HG03097 (cell line): ENCODE results near the gene FUT7.

ENCODE experiments used
- ATAC-seq: cut with Tn5 transposase; IDR thresholded peaks from one replicate; pipeline ENCODE4 v1.9.1; 2021; ENCODE audit not compliant: unreplicated experiment, low FRiP score

Gene FUT7

DNA sequence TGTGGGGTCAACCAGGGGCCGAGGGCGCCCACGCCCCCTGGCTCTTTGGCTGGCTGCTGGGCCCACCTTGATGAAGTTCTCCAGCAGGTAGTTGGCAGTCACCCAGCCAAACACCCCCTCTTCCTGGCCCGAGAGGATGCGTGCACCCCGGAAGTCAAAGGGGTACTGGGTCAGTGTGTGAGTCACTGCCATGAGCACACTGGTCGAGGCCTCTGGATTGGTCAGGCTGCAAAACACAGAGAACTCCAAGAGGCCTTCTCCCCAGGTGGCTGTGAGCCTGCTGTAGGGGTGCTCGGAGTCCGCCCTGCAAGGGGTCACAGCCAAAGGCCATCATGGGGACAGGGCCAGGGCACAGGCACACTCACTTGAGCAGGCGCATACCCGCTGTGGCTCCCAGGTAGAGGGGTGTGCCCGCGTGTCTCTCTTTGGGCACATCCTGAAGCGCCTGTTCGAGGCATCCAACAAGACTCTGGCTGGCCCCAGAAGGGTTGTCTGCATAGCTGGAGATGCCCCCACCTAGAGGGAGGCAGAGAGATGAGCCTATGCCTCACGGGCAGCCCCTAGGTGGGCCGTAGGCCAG is 19.3 kb upstream of the FUT7 start:
- ATAC-seq: no peak

DNA sequence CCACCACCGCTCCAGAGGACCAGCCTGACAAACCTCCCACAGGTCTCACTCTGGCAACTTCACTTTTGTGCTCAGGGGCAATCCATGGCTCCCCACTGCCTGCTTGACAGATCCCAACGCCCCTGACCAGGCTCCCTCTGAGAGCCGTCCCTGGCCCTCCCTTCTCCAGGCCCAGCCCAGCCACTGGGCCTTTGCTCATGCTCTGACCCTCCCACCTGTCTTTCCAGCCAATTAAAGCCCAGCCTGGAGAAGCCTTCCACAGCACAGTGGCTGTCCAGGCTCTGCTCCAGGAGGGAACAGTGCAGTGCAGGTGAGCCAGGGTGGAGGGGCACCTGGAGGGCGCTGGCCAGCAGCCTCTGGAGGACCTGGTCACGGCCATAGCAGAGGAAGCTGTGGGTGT is 18.7 kb upstream of the FUT7 start:
- no peak for ATAC-seq

DNA sequence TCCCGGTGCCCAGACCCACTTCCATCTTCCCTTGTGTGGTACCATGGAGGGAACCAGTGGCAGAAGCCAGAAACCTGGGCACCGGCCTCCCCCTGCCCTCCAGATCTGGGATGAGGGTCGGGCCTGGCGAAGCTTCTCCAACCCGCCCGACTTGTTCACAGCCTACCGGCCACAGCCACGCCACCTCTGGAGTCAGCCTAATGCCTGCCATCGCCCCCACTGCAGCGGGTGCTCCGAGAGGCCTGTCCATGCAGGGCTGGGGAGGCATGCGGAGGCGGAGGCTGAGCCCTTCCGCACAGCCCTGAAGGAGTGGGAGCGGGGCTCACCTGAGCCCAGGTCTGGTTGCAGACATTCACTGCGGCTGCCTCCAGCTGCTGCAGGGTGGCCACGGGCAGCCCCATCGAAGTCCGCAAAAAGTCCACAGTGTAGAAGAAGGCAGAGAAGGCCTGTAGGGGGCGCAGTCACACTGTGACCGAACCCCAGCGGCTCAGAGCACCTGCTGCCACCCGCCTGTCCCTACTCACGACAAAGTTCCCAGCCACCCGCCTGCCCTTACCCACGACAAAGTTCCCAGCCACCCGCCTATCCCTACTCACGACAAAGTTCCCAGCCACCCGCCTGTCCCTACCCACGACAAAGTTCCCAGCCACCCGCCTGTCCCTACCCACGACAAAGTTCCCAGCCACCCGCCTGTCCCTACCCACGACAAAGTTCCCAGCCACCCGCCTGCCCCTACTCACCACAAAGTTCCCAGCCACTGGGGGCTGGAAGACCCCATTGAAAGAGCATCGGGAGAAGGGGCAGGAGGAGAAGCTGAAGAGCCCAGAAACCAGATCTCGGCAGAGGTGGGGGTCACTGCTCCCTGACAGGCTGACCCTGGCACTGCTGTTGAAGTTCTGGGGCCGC is 17.9 kb upstream of the FUT7 start:
- no peak for ATAC-seq

DNA sequence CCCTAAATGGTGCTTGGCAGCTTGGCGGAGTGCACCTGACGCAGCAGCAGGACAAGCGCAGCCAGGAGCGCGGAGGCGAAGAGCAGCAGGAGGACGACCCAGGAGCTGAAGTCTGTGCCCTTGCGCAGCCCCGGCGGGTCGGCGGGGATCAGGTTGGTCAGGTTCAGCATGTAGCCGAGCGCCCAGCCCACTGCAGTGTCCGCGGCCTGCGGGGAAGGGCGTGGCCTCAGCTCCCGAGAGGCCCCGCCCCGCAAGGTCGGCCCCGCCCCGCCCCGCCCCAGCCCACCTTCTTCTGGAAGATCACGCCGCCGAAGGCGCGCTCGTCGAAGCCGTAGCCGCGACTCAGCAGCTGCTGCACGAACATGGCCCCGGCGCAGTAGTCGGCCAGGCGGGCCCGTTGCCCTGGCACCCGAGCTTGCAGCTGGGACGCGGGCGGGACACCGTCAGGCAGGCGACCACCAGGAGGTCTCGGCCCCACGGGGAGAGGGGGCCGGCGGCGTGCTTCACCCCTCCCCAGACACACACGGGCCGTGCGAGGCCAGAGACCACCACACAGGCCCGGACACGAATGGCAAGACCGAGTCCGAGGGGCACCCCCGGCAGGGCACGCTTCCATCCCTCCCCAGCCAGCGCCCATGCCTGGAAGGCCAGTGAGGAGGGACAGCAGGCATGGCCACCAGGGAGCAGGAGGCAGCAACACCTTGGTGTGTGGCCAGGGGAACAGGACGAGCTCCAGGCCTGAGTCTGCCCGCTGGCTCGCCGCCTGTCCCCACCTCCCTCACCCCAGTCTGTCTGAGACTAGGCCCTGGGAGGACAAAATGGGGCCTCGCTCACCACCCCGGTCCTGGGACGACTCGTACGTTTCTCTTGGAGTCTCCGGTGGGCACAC is 17.0 kb upstream of the FUT7 start:
- ATAC-seq: no peak

DNA sequence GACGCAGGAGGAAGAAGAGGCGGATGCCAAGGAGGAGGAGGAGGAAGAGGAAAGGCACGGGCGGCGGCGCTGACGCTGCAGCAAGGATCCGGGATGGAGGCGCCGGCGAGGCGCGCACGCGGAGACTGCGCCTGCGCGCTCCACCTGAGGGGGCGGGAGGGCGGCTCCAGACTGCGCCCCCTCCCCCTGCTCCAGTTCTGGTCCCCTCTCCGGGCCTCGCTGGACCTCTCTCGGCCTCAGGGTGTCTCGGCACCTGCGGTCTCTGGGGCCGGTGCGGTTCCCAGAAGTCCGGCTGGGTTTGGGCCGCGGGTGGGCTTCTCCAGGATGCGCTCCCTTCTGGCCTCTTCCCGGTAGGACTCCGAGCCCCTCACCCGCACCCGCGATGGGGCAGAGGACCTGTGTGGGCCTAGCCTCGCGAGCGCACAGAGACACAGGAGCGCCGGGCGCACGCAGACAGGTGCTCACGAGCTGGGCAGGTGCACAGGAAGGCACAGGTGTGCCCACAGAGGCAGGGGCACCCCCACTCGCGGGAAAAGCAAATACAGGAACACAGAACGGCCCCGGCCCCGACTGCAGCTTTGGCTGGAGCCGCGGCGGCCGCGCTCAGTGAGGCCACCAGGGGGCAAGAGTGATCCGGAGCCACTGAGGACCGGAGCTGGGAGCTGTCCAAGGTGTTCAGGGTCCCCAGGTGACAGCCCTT is 14.3 kb upstream of the FUT7 start, which contains the start of gene NPDC1:
Gene NPDC1 (minus strand): TSS at position 90 of the 700 bp plus-strand sequence. CDS start 188 bp downstream, outside the sequence.
- ATAC-seq: no peak

DNA sequence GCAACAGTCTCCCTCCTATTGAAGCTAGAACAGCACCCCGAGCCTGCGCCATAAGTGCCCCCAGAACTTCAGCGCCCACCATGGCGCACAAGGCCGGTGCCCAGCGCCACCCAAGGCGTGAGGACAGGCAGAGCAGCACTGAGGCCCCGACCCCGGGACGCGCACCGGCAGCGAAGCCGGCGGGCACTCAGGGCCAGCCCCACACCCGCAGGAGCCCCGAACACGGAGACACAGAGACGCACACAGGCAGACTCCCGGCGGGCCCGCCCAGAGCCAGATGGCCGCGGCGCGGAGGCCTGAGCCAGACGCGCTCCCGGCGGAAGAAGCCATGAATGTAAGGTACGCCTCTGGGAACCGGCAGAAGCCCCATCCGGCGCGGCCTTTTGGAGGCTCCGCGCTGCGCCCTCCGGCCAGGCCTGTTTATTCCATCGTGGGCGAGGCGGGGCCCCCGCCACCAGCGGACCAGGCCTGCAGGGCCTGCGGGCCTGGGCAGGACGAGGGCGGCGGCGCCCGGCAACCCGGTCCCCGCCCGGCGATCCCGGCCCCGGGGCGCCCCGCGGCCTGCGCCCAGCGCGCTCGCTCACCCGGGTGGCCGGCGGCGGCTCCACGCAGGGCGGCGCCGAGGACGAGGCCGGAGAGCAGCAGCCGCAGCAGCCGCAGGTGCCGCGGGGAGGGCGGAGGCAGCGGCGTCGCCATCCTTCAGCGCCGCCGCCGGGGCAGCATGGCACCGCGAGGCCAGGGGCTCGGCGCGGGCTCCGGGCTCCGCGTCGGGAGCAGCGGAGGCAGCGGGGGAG is 13.6 kb upstream of the FUT7 start:
- no peak for ATAC-seq

DNA sequence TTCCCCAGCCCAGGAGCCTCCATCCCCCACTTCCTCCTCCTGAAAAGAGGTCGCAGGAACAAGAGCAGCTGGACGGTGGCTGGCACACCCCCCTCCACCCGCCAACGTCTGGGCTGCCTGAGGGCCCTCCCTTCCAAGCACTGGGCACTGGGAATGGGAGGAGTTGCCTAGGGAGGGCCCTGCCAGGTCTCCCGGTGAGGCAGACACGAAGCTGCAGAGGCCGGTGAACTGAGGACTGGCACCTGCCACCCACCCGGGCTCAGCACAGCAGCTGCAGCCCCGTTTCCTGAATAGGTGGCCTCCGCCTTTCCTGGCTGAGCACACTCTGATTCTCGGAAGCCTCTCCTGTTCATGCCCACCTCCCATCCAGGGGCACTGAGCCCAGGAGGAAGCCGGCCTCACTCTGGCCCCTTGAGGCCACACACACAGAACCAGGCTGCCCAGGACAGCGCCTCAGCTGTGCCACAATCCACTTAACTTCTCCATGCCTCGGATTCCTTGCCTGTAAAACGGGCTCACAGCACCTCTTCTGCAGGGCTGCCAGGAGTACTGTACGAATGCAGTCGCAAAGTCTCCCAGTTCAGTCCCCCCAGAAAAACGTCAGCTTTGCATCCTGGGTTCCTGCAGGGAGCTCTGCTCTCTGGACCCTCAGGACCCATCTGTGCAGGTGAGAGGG is 12.8 kb upstream of the FUT7 start:
- no peak for ATAC-seq

DNA sequence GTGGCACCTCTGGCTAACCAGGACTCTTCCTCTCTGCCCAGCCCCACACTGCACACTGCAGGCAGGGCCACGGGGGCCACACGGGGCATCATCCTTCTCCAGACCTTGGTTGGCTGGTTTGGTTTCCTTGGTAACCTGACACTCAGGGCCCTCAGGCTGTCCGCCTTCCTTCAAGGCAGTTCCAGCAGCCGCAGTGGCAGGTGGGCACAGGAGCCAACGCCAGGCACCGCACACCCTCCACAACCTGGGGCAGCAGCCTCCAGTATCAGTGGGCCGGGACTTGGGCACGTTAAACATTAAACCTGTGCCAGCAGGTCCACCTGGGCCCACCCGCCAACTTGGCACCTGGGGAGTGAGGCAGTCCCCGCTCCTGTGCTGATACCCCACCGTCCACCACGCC is 12.1 kb upstream of the FUT7 start:
- no peak for ATAC-seq

DNA sequence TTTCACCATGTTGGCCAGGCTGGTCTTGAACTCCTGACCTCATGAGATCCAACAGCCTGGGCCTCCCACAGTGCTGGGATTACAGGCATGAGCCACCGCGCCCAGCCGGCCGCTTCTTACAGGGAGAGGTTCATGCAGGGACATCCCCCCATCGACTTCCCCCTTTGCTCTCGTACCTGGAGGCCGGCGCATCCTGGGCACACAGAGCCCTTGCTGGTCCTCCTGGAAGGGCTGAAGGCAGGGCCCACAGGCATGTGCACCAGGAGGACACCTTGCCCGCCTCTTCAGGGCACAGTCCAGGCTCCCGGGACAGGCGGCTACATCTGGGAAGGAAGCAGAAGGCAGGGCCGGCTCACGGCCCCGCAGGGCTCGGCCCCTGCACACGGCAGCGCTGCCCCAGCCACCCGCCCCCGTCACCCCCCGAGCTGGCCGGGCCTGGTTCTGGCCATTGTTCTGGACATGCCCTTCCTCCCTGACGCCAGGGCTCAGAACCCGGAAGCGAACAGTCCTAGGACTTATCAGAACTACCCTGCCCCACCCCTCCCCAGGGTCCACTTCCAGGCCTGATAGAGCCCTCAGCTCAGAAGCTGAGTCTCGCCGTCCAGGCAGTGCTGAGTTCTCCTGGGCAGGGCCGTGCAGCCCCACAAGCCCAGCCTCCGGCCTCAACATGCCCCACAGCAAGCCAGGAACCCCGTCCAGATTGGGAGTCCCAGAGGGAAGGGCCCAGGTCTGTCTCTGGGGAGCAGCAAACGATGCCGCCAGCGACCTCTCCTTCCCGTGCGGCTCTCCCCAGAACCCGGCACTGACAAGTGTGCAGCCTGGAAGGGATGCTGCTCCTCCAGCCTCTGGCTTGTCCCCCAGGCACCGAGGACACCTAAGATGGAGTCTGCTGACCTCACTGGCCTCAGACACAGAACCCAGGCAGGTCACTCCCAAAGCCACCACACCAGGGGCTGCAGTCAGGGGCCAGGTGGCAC is 11.2 kb upstream of the FUT7 start:
- no peak for ATAC-seq

DNA sequence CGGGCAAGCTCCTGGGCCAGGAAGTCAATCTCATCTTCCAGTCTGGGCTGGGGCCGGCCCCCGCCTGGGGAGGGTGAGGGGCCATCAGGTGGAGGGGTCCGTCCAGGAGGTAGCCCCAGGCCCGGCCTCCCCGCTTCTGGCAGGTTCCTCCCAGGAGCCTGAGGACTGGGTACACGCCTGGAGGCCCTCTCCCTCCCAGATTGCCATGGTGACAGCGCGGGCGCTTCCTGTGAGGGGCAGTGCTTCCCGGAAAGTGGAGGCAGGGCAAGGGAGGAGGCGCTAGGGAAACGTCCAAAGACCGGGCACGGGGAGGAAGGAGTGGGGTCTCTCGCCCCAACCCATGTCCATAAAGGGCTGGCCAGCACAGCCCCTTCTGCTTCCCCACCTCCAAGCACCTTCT is 9.2 kb upstream of the FUT7 start:
- no peak for ATAC-seq

DNA sequence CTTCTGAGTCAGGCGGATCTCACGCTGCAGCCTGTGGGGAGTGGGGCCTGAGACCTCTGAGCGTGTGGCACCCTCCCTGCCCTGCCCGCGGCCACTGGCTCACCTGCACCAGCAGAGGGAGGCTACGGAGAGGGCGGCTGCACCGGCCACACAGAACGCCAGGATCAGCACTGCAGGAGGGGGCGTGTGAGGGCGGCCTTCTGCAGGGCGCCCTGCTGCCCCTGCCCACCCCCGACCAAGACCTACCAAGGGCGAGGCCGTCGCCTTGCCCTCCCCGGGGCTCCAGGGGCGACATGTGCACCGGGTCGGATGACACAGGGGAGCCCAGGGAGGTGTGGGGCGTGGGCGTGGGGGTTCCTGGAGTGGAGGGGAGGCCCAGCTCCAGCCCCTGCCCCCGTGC is 8.7 kb upstream of the FUT7 start:
- ATAC-seq: no peak

DNA sequence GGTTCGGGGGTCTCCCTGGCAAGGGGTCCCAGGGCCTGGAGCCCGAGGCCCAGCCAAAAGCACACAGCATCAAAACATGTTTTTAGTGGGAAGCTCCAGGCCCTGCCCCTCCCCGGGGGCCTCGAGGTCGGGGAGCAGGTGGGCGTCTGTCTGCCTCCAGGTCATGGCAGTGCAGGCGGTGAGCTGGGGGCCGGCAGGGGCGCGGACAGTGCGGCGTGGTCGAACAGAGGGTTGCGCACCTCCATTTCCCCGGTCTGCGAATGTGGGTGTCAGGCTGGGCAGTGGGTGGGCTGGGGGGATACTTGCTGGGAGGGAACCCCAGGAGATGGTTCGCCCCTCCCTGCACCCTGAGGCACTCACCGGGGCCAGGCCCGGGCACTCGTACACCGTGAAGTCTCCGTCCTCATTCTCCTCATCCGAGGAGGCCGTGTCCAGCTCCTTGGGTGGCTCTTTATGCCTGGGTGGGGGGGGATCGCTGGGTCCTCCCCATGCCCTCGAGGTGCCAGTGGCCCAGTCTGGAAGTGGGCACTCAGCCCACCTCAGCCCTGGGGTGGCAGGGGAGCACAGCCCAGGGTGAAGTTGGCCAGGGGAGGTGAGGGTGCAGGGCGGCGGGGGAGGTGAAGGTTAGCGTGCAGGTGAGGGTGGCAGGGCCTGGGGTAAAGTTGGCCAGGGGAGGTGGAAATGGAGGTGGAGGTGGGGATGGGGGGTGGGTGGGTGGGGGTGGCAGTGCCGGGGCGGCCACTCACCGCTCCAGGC is 7.9 kb upstream of the FUT7 start:
- ATAC-seq: no peak

DNA sequence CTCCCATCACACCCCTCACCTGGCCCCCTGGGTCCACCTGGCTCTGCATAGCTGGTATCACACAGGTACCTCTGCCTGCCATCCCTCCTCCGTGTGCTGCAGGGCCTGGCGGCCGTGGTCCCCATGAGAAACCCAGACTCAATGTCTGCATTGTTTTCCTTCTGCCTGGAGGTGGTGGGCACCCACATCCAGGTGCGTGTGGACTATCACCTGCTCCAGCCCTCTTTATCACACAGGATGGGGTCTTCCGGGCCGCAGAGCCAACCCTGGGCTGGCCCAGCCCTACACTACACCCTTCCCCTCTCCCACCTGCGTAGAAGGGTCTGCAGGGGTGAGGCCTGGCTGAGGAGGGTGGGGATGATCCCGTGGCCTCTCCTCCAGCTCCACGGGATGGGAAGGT is 7.0 kb upstream of the FUT7 start:
- no peak for ATAC-seq

DNA sequence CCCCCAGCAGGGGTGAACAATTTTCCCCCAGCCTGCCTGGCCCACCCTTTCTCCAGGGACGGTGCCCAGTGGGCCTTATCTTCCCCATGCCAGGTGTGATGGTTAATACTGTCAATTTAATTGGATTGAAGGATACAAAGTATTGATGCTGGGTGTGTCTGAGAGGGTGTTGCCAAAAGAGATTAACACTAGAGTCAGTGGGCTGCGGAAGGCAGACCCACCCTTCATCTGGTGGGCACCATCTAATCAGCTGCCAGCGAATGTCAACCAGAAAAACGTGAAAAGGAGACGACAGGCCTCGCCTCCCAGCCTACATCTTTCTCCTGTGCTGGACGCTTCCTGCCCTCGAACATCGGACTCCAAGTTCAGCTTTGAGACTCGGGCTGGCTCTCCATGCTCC is 5.6 kb upstream of the FUT7 start:
- no peak for ATAC-seq

DNA sequence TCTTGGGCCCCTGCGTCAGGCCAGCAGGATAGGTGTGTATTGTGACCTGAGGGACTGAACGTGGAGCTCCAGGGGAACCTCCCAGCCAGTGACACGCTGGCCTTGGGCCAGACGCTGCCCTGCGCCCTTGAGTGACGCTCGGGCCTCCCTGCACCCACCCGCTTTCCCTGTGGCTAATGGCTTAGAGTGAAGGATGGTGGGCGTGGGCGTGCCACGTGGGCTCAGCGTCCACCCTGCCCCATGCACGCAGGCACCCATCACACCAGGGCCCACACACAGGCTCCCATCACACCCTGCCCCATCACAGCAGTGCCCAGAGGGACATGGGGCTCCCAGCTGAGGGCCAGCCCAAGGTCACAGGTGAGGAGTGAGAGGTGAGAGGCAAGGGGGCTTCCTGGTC is 5.1 kb upstream of the FUT7 start:
- no peak for ATAC-seq

DNA sequence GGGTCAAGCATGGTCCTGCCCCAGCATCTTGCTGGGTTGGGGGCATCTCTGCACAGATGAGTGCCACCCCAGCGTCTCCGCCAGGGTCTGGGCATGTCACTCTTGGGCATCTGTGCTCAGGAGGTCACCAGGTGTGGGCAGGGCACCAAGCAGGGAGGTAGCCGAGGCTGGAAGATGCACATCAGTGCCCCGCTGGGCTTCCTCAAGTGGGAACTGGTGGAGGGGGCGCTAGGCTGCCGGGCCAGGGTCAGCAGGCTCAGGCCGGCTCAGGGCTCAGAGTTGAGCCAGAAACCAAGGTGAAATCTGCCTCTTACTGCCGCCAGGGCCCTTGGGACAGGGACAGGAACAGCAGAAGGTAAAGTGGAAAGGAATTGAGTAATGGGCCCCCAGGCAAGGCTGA is 4.0 kb upstream of the FUT7 start:
- no peak for ATAC-seq

DNA sequence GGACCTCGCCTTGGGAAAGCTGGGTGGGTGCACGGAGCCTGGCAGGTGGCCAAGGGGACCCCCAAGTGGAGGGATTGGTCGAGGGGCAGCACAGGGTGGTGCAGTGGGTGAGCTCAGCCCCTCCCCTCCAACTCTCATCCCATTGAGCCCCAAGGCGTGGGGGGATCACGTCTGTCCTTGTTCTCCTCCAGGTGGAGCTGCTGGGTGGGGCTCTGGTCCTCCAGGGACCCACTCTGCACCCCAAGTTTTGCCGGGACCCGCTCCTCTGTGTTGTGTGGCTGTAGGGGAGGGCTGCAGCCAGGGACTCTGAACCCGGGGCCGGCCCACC is 3.6 kb upstream of the FUT7 start:
- no peak for ATAC-seq
